Activated T-helper 1 cell treated with Interleukin-2 at 50 U/mL for 16 hours (primary cell): Measurements from ENCODE around the gene TBC1D22A.
"Not testable (repeated sequence)": the region's sequence is repeated elsewhere in the genome, so short reads cannot be mapped to it uniquely, and the experiment has no call there.

Experiments used
- DNase-seq: peaks from one replicate; pipeline ENCODE4 v3.0.0-alpha.2; 2020; ENCODE audit warnings: low read depth

The TBC1D22A gene

GRCh38 chr22:47155912-47156311 lies 393.5 kb downstream of the TBC1D22A start:
- no peak for DNase-seq

DNA sequence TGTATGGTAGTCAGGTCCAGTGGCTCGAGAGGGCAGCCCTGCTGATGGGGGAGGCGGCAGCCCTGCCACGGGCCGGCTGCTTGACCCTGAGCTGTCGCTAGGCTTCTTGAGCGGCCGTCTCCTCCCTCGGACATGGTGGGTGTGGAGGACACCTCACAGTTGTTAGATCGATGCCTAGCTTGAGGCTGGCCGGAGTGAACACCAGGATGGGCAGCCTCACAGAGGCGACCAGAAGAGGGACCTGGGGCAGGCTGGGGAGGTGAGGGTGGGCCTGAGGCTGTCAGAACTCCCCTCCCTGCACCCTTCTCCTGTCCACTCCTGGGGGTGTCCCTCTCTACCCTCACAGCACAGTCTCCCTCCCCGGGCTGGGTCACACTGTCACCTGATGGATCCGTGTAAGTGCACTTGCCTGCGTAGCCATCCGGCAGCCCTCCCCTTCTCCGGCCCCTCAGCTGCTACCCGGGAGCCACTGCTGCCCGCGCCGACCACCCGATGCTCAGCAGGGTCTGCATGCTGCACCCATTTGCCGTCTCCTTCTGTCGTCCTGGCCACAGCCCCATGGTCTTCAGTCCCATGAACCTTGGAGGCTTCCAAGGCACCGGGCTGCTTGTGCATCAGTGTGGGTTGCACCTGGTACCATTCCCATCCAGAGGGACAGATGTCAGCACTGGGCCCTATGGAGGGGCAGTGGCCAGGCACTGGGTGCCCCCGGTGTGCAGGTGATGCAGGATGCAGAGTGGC lies 394.1 kb downstream of the TBC1D22A start:
- DNase-seq = no peak

DNA sequence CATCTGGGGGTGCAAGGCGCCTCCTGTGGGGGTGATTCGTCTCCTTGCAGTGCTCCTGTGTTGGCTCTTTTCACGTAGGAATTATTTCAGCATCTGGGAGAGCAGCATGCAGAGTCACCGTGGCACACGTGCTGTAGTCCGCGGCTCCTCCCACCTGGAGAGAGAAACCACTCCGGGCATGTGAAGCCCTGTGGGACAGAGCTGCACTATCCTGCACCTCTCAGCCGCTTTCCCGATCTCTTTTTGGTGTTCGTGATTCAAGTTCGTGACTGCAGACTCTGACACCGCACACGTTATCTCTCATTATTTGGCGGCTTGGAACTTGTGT lies 394.6 kb downstream of the TBC1D22A start:
- DNase-seq = no peak

GRCh38 chr22:47157486-47158270 lies 395.2 kb downstream of the TBC1D22A start:
- no peak for DNase-seq

DNA sequence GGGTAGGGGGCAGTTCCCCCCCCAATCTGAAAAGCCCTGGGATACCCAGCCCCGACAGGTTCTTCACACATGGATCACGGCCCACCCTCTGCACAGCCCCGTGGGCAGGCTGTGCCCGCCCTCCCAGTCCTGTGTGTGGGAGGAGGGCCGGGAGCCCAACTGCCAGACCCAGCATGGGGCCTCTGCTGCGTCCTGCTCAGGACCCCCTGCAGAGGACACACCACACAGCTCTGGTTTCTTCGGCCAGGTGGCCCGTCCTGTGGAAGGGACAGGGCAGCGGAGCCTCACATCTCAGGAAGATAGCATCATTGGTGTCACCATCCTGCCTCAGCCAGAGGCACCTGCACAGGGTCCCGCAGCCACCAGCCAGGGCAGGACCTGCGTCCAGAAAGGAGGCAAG lies 396.0 kb downstream of the TBC1D22A start:
- DNase-seq = no peak

GRCh38 chr22:47159592-47159991 lies 397.1 kb downstream of the TBC1D22A start:
- no peak for DNase-seq

DNA sequence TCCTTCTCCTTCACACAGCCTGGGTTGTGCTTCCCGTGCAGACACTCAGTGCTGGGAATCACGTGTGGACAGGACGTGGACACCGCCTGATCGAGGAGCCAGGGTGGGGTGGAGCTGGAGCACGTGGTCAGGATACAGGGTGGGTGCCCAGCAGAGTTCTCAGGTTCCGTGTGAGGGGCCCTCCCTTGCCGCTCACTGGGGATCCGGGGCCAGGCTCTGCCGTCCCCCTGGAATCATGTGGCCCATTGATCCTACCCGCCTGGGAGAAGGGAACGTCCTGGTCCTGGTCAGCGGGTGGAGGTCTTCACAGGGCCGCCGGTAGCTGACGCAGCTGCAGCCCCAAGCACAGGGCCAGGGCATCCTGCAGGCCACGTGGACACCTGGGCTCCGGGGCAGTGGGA lies 397.7 kb downstream of the TBC1D22A start:
- DNase-seq = no peak

- DNase-seq = no peak
Measured at GRCh38 chr22:47160781-47161520, 398.5 kb downstream of the TBC1D22A start.

DNA sequence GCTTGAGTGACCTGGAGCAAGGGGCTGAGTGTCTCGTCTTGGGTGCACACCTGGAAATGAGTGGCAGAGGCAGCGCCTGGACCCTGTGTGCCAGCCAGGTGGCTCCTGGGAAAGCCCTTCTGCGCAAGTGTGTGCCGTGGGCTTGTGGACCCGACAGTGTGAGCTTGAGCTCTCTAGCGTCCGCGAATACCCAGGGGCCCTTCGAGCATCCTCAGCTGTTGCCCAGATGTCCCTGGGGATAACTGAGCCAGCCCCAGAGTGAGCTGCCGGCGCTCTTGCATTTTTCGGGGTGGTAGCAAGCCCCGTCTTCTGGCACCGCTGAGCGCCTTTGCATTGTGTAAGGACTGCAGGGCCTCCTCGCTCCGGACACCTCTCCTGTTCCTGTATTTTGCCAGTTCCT lies 399.2 kb downstream of the TBC1D22A start:
- DNase-seq = no peak

GRCh38 chr22:47162865-47163264 lies 400.4 kb downstream of the TBC1D22A start:
- no peak for DNase-seq

GRCh38 chr22:47163481-47163855 lies 401.0 kb downstream of the TBC1D22A start:
- DNase-seq = no peak

DNA sequence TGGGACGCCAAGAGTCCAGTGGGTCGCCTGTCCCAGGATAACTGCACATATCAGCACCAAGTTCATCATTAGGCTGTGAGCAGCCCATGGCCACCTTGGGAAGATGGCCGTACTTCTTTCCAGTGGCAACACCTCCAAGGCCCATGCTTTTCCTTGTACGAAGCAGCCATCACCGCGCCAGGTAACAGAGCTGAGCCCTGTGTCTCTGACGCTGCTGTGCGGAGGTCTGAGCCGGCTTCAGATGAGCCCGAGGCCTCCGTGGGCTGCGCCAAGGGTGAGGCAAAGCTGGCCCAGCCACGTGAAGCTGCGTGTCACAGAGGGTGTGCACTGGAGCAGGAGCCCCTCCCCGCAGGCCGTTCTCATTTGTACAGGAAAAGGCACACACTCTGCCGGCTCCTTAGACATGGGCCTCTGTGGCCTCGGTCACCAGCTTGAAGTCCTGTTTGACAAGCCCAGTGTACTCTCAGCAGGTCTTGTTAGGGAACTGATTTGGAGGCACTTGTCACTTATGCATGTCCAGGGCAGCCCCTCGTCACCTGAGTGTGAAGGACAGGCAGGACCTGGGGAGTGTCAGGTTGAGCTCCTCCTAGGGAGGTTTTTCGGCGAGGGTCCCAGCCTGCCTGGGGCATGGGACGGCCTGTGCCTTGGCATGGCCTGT lies 401.5 kb downstream of the TBC1D22A start:
- DNase-seq = no peak

DNA sequence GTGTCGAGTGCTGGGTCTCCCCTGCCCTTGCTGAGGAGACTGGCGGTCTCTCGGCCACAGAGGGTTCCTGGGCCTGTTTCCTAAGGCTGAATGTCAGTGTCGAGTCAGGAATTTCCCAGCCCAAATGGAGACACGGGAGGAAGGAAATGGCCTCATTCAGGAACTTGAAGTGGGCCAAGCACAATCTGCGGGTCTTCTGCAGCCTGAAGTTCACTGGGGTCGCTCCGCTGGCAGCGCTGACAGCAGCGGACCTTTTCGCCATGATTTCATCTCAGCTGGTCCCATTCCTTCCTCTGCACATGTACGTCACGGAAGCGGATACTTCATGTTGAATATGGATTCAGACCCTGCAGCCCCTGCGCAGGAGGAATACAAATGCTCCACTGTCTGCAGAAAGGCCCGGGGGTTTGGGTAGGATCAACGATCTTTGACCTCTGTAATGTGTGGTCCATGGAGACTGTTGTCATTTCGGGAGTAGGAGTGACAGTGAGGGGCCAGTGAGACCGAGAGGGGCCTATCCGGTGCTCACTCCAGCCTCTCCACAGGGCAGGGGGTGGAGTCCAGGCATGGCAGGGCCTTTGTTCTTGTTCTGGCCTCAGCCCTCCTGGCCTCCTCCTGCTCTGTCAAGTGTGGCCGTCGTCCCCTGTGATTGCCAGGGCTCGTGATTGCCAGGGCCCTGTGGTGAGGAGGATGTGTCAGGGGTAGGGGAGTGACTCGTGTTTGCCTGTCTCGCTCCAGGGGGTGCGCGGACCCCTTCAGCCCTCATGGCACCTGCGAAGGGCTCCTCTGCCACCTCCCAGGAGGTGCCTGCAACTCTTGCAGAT lies 402.3 kb downstream of the TBC1D22A start:
- DNase-seq = no peak

DNA sequence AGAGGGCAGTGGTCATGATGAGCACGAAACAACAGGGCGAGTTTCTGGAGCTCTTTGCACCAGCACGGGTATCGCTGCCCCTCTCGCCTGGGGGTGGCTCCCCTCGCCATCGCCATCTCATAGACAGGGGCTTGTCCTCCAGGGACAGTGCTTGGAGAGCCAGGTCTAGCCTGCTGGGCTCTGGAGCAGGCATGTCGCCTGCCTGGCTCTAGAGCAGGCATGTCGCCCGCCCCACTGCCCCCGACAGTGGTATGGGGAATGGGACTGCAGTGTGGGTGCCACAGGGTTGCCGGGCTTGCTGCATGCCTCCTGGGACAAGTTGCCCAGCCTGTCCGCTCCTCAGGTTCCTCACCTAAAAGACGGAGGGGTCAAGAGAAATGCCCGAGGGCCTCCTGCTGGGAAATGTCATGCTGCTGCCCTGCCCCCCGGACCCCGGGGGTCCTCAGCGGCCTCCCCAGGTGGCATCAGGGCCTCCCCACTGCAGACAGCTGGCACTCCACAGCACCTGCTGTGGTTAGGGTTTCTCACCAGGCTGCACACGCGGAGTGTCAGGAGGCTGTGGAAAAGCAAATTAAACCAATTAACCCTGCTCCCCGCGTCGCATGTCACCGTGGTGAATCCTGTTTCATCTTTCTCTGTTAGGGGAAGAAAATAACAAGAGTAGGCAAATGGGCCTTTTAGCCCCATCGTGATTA lies 403.0 kb downstream of the TBC1D22A start:
- no peak for DNase-seq

DNA sequence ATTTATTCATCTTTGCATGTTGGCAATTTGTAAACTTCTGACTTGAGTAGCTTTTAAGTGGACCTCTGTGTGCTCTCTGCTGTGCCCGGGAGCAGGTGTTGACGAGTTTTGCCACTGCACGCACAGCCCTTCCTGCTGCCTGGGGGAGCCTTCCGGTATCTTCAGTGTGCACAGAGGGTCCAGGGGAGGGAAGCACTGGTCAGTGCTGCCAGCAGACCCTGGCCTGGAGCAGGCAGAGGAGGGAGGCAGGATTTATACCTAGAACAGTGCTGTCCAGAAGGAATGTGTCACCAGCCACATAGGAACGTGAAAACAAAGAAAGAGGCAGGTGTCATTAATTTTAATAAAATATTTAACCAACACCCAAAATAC lies 403.6 kb downstream of the TBC1D22A start:
- DNase-seq = no peak

DNA sequence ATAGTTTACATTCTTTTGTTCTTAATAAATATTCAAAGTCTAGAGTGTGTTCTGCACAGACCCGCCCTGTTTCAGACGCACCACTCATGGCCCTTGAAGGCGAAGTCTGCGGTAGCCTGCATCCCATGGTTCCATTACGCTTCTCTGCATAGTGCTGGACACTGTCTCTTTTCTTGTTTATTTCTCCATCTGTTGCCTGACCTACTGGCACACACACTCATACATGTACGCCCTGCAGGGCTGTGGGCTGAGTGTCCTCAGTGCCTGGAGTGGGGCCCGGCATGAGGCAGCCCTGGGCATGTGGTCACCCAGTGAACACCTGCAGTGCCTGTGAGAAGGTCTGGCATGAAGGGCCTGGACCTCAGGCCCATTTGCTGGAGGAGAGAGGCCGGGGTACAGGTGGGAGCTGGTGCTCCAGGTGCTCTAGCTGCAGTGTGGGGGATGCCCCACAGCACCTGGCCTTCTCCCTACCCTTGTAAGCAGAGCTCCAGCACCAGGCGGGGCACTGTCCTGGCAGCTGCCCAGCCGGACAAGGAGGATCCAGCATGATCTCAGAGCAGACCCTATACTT lies 404.1 kb downstream of the TBC1D22A start:
- DNase-seq = no peak

DNA sequence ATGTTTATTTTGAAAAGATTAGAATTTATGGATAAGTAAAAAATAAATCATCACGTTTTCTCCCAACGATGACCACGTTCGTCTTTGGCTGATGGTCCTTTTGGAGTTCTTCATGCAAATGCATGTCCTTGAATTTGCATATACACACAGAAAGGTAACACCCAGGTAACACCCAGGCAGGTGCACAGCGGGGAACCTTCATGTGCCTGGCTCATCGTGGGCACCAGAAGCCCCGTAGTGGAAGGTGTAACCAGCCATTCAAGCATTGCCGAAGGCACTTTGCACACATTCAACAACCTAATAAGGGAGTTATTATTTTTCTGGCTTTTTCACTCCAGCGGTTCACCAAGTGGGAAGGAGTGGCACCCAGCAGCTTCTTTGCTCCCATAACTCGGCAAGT lies 404.6 kb downstream of the TBC1D22A start:
- DNase-seq = no peak

DNA sequence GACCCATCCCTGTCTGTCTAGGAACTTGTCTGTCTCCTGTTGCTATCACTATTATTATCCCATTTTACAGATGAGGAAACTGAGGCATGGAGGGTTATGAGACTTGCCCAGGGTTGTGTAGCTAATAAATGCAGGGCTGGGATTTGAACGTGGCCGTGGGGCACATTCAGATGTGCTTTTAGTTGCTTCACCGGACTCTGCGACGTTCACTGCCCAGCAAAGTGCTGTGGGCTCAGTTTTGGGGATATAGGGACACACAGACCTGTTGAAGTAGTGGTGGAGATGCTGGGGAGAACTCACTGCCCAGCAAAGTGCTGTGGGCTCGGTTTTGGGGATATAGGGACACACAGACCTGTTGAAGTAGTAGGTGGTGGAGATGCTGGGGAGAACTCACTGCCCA lies 405.5 kb downstream of the TBC1D22A start:
- not testable (repeated sequence) for DNase-seq

DNA sequence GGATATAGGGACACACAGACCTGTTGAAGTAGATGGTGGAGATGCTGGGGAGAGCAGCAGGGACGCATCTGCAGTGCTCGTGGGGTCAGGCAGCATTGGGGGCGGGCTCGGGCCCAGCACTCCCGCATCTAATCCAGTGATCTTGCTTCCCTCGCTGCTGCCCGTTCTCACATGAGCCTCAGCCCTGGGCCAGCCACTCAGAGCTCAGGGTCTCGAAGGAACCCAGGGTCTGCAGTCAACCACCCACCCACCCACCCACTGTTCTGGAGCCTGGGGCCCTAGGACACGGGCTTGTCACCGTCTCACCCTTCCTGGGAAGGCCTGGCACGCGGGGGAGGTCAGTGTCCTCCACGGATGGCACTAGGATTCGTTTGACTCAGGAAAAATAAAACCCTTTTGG lies 406.0 kb downstream of the TBC1D22A start:
- no peak for DNase-seq

GRCh38 chr22:47168900-47169800 lies 406.7 kb downstream of the TBC1D22A start:
- no peak for DNase-seq
